H9 (cell line): ENCODE results near the gene WSB1. TPM values are rescaled to one million over a fixed set of nuclear protein-coding genes. Genes with fewer than 3 reads are reported as not detected.

ENCODE experiments used
- DNase-seq: peaks from one replicate; pipeline ENCODE4 v3.0.0-alpha.2; 2017
- H2AFZ ChIP-seq: one replicate; pipeline ENCODE4 v1.6.1; 2013; ENCODE audit warnings: mild to moderate bottlenecking, low read length, control low read depth, moderate library complexity
- H2AK5ac ChIP-seq: 2 replicates; pipeline ENCODE4 v1.6.1; 2013; ENCODE audit warnings: low read length, control low read depth, mixed read lengths; ENCODE audit not compliant: insufficient read length
- H2BK120ac ChIP-seq: one replicate; pipeline ENCODE4 v1.6.1; 2013; ENCODE audit warnings: low read depth, mild to moderate bottlenecking, low read length, control low read depth, inconsistent platforms; ENCODE audit not compliant: poor library complexity, severe bottlenecking
- H2BK12ac ChIP-seq: 2 replicates; pipeline ENCODE4 v1.6.1; 2013; ENCODE audit warnings: low read length, control low read depth, mixed read lengths, low read depth; ENCODE audit not compliant: insufficient read length
- H2BK15ac ChIP-seq: 2 replicates; pipeline ENCODE4 v1.6.1; 2013; ENCODE audit warnings: low read depth, low read length, control low read depth
- H2BK20ac ChIP-seq: one replicate; pipeline ENCODE4 v1.6.1; 2013; ENCODE audit warnings: low read depth, mild to moderate bottlenecking, low read length, control low read depth, inconsistent platforms; ENCODE audit not compliant: poor library complexity, severe bottlenecking
- H2BK5ac ChIP-seq: 2 replicates; pipeline ENCODE4 v1.6.1; 2013; ENCODE audit warnings: low read length, control low read depth, mixed read lengths; ENCODE audit not compliant: insufficient read length
- H3K14ac ChIP-seq: 2 replicates; pipeline ENCODE4 v1.6.1; 2013; ENCODE audit warnings: low read length, control low read depth; ENCODE audit not compliant: insufficient read depth
- H3K18ac ChIP-seq: 2 replicates; pipeline ENCODE4 v1.6.1; 2013; ENCODE audit warnings: low read depth, mild to moderate bottlenecking, mixed read lengths, low read length, control low read depth; ENCODE audit not compliant: insufficient read length
- H3K23ac ChIP-seq: 2 replicates; pipeline ENCODE4 v1.6.1; 2013; ENCODE audit warnings: low read length, control low read depth, mixed read lengths, low read depth; ENCODE audit not compliant: insufficient read length
- H3K23me2 ChIP-seq: 2 replicates; pipeline ENCODE4 v1.6.1; 2013; ENCODE audit warnings: low read depth, mild to moderate bottlenecking, mixed read lengths, low read length, control low read depth; ENCODE audit not compliant: insufficient read length, poor library complexity, severe bottlenecking
- H3K27ac ChIP-seq: 2 replicates; pipeline ENCODE4 v1.5.1; 2013; ENCODE audit warnings: low read length, control low read depth, mixed read lengths, low read depth; ENCODE audit not compliant: insufficient read length
- H3K27me3 ChIP-seq: 2 replicates; pipeline ENCODE4 v1.6.1; 2013; ENCODE audit warnings: low read length, control low read depth, inconsistent platforms; ENCODE audit not compliant: insufficient read depth
- H3K4ac ChIP-seq: 2 replicates; pipeline ENCODE4 v1.6.1; 2013; ENCODE audit warnings: low read depth, mild to moderate bottlenecking, control low read depth, inconsistent platforms, low read length, moderate library complexity
- H3K4me1 ChIP-seq: 2 replicates; pipeline ENCODE4 v1.6.1; 2013; ENCODE audit warnings: low read length, control low read depth, inconsistent platforms; ENCODE audit not compliant: insufficient read depth
- H3K4me2 ChIP-seq: 2 replicates; pipeline ENCODE4 v1.6.1; 2013; ENCODE audit warnings: low read length, control low read depth, mixed read lengths; ENCODE audit not compliant: insufficient read length, insufficient read depth
- H3K56ac ChIP-seq: 2 replicates; pipeline ENCODE4 v1.6.1; 2013; ENCODE audit warnings: low read depth, mild to moderate bottlenecking, mixed read lengths, low read length, control low read depth; ENCODE audit not compliant: insufficient read length
- H3K79me1 ChIP-seq: 2 replicates; pipeline ENCODE4 v1.6.1; 2013; ENCODE audit warnings: low read depth, mild to moderate bottlenecking, moderate library complexity, low read length, control low read depth, inconsistent platforms; ENCODE audit not compliant: insufficient read depth, poor library complexity, severe bottlenecking
- H3K79me2 ChIP-seq: 2 replicates; pipeline ENCODE4 v1.6.1; 2013; ENCODE audit warnings: low read length, control low read depth, inconsistent platforms; ENCODE audit not compliant: insufficient read depth
- H3K9ac ChIP-seq: 2 replicates; pipeline ENCODE4 v1.6.1; 2013; ENCODE audit warnings: low read length, control low read depth, mixed read lengths; ENCODE audit not compliant: insufficient read length; ENCODE audit errors: extremely low read depth
- H3K9me3 ChIP-seq: one replicate; pipeline ENCODE4 v1.6.1; 2013; ENCODE audit warnings: low read depth, low read length, inconsistent platforms; ENCODE audit not compliant: control insufficient read depth
- H3T11ph ChIP-seq: one replicate; pipeline ENCODE4 v1.6.1; 2013; ENCODE audit warnings: mild to moderate bottlenecking, low read length, control low read depth, inconsistent platforms
- H4K20me1 ChIP-seq: one replicate; pipeline ENCODE4 v1.6.1; 2013; ENCODE audit not compliant: control insufficient read depth, insufficient read length, insufficient read depth
- H4K5ac ChIP-seq: 2 replicates; pipeline ENCODE4 v1.6.1; 2013; ENCODE audit warnings: low read depth, mild to moderate bottlenecking, mixed read lengths, low read length, control low read depth; ENCODE audit not compliant: insufficient read length
- H4K8ac ChIP-seq: replicated peaks from 2 replicates; pipeline ENCODE4 v1.6.1; 2013; ENCODE audit warnings: low read length, control low read depth, mixed read lengths, low read depth; ENCODE audit not compliant: insufficient read length
- H4K91ac ChIP-seq: 2 replicates; pipeline ENCODE4 v1.6.1; 2013; ENCODE audit warnings: low read depth, mild to moderate bottlenecking, moderate library complexity, mixed read lengths, low read length, control low read depth; ENCODE audit not compliant: insufficient read length
- H3K27ac Mint-ChIP-seq, 3 experiments: 2 replicates in 2 of 3; 3 replicates in 1 of 3; pipeline ENCODE4 v1.8.0; 2020 to 2021; ENCODE audit warnings: mixed read lengths in 3 of 3, mild to moderate bottlenecking in 1 of 3, moderate library complexity in 1 of 3
- H3K27me3 Mint-ChIP-seq: 2 replicates; pipeline ENCODE4 v1.8.0; 2021; ENCODE audit warnings: low read depth, mild to moderate bottlenecking, moderate library complexity, mixed read lengths
- H3K36me3 Mint-ChIP-seq, 3 experiments: 2 replicates in 2 of 3; 3 replicates in 1 of 3; pipeline ENCODE4 v1.8.0; 2020 to 2021; ENCODE audit warnings: low read depth in 3 of 3, mixed read lengths in 3 of 3; ENCODE audit not compliant: insufficient read depth in 1 of 3
- H3K4me1 Mint-ChIP-seq, 2 experiments: 2 replicates each; pipeline ENCODE4 v1.8.0; 2020; ENCODE audit warnings: mixed read lengths in 2 of 2
- H3K4me3 Mint-ChIP-seq, 2 experiments: 2 replicates in 1 of 2; 3 replicates in 1 of 2; pipeline ENCODE4 v1.8.0; 2020 to 2021; ENCODE audit warnings: mild to moderate bottlenecking in 2 of 2, mixed read lengths in 2 of 2, moderate library complexity in 1 of 2
- H3K9me3 Mint-ChIP-seq, 2 experiments: 2 replicates in 1 of 2; 3 replicates in 1 of 2; pipeline ENCODE4 v1.8.0; 2020; ENCODE audit warnings: mild to moderate bottlenecking in 2 of 2, mixed read lengths in 2 of 2, moderate library complexity in 1 of 2
- CTCF ChIP-seq: fragments of 200-600 bp; sonication (generic); conservative IDR thresholded peaks from 3 replicates; pipeline ENCODE4 v1.8.0; 2021; ENCODE audit warnings: antibody characterized with exemption, mild to moderate bottlenecking
- WGBS: extraction: QIAGEN DNeasy Blood & Tissue Kit; methylation state at CpG from one replicate; pipeline ENCODE4 v1.1.7; 2013; ENCODE audit warnings: missing lambda C conversion rate, low lambda C conversion rate, mixed read lengths; ENCODE audit not compliant: insufficient read length; ENCODE audit errors: extremely low coverage; 5-methylcytosine and 5-hydroxymethylcytosine counted together
- total RNA-seq: library from RNA; stranded (reverse); gene quantifications from 2 replicates; pipeline ENCODE4 v1.2.1, GENCODE V29; 2021

Gene WSB1
- total RNA-seq, 1 experiment from 2014 or later = 187 TPM

GRCh38 chr17:27281438-27281837, 12.5 kb upstream of the WSB1 start:
- Histone ChIP-seq H3K9me3 (no peaks in the 10 kb centered on the region), H3K27me3 (no peaks in the 10 kb centered on the region), H3K23ac (no peak overlapping the region), H3K18ac (no peak overlapping the region), H2AK5ac (no peak overlapping the region), H3K14ac (no peak overlapping the region), H3K79me1 (no peaks in the 10 kb centered on the region), H3K56ac (no peak overlapping the region), H2BK20ac (no peak overlapping the region), H2BK120ac (no peak overlapping the region), H3K79me2 (no peaks in the 10 kb centered on the region), H4K5ac (no peak overlapping the region), H3K23me2 (peaks cover 3% of the 10 kb centered on the region), H4K91ac (no peak overlapping the region), H2AFZ (no peak overlapping the region), H2BK5ac (no peak overlapping the region), H2BK15ac (no peak overlapping the region), H3T11ph (no peak overlapping the region), H3K4ac (no peak overlapping the region), H3K4me2 (no peak overlapping the region), H3K4me1 (no peaks in the 10 kb centered on the region; the same call in 1 of the 2 replicates), H3K9ac (no peak overlapping the region), H3K27ac (no peak overlapping the region), H4K8ac (no peak overlapping the region), H4K20me1 (no peaks in the 10 kb centered on the region), H2BK12ac (no peak overlapping the region)
- TF ChIP-seq CTCF = no peak
- Mint-ChIP-seq H3K4me1 (peaks cover 5 to 13% of the 10 kb centered on the region in 2 experiments; a peak in 3 of 4 replicates), H3K9me3 (no peaks in the 10 kb centered on the region), H3K4me3 (no peak overlapping the region), H3K27me3 (no peaks in the 10 kb centered on the region), H3K36me3 (no peaks in the 10 kb centered on the region), H3K27ac (no peak overlapping the region; a peak in 1 of 7 replicates)
- whole genome bisulfite sequencing = no CpG with 5 or more reads among the region's 3 CpGs
- DNase-seq = no peak
